BJ (cell line): Measurements from ENCODE around the gene POP4. TPM values are rescaled to one million over a fixed set of nuclear protein-coding genes. Genes with fewer than 3 reads are reported as not detected.

Experiments used
- CTCF ChIA-PET: fragments of 350-600 bp; formaldehyde crosslinking; extraction: SDS; loops from one replicate; lab custom pipeline; 2021; ENCODE audit warnings: antibody characterized with exemption, inconsistent platforms; lab: Yijun Ruan, JAX
- POLR2A ChIA-PET: fragments of 300-600 bp; sonication (Branson Sonifier 250); formaldehyde crosslinking; extraction: SDS; loops from one replicate; lab custom pipeline; 2021; ENCODE audit warnings: antibody characterized with exemption; lab: Charles Lee
- DNase-seq: peaks from one replicate; pipeline ENCODE4 v3.0.0-alpha.2; 2011; ENCODE audit warnings: low read depth
- H3K27me3 ChIP-seq: 2 replicates; pipeline ENCODE4 v1.6.0; 2011; ENCODE audit warnings: low read length; ENCODE audit not compliant: control insufficient read depth, insufficient read depth
- H3K36me3 ChIP-seq: 2 replicates; pipeline ENCODE4 v1.5.1; 2011; ENCODE audit warnings: low read length; ENCODE audit not compliant: control insufficient read depth, insufficient read depth
- H3K4me3 ChIP-seq: 2 replicates; pipeline ENCODE4 v1.5.1; 2011; ENCODE audit warnings: low read depth, mild to moderate bottlenecking, control low read depth, low read length
- polyA plus RNA-seq: library from polyadenylated mRNA; depleted of rRNA; stranded (reverse); fragments of >200 nt; gene quantifications from 2 replicates; pipeline ENCODE4 v1.2.3, GENCODE V29; 2011
- TF ChIP-seq, protein P1 (sequence below): IDR thresholded peaks from 2 replicates; pipeline ENCODE4 v1.5.1; 2011; ENCODE audit warnings: low read depth, mild to moderate bottlenecking, control low read depth, inconsistent platforms, low read length, moderate library complexity; ENCODE audit not compliant: insufficient read depth

POP4 gene
- polyA plus RNA-seq, 1 experiment: 55.3 TPM

DNA sequence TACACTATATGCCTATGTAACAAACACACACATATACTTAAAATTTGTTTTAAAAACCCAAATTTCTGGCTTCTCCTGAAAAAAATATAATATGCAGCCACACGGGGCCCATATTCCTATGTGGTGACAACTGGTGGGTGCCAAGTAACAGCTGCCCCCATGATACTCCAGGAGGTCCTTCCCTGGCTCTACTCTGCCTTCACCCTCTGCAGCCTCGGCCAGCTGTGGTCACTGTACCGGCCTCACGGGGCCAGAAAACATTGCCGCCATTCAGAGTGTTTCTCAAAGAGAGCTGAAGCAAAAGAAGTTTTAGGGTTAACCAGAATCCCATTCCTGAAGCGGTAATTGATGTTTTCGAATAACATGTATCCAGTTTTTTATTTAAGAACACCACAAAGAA is 32.6 kb upstream of the POP4 start:
- ChIA-PET CTCF (no interaction called here), POLR2A (no interaction called here)
- no peak for DNase-seq
- Histone ChIP-seq H3K4me3 (no peak overlapping the region), H3K36me3 (no peaks in the 10 kb centered on the region), H3K27me3 (peaks cover 9% of the 10 kb centered on the region)
- TF ChIP-seq, protein P1, sequence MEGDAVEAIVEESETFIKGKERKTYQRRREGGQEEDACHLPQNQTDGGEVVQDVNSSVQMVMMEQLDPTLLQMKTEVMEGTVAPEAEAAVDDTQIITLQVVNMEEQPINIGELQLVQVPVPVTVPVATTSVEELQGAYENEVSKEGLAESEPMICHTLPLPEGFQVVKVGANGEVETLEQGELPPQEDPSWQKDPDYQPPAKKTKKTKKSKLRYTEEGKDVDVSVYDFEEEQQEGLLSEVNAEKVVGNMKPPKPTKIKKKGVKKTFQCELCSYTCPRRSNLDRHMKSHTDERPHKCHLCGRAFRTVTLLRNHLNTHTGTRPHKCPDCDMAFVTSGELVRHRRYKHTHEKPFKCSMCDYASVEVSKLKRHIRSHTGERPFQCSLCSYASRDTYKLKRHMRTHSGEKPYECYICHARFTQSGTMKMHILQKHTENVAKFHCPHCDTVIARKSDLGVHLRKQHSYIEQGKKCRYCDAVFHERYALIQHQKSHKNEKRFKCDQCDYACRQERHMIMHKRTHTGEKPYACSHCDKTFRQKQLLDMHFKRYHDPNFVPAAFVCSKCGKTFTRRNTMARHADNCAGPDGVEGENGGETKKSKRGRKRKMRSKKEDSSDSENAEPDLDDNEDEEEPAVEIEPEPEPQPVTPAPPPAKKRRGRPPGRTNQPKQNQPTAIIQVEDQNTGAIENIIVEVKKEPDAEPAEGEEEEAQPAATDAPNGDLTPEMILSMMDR: no peak

GRCh38 chr19:29574510-29574909 is 31.6 kb upstream of the POP4 start:
- no peak overlapping the region for H3K4me3 ChIP-seq
- ChIA-PET POLR2A (no interaction called here), CTCF (interaction anchor here (2.0 kb wide), 1 partner anchor 142 kb away, joined by 5 read pairs; no protein-coding TSS in a partner anchor)
- no peaks in the 10 kb centered on the region for H3K36me3 ChIP-seq
- DNase-seq: no peak
- TF ChIP-seq, protein P1: no peak
- peaks cover 7% of the 10 kb centered on the region for H3K27me3 ChIP-seq

GRCh38 chr19:29576046-29576606 is 30.0 kb upstream of the POP4 start:
- DNase-seq: no peak
- CTCF ChIA-PET: interaction anchor here (1.3 to 2.0 kb wide), 2 partner anchors 140 to 195 kb away, joined by 3 to 5 read pairs; no protein-coding TSS in a partner anchor
- POLR2A ChIA-PET: no interaction called here

GRCh38 chr19:29576761-29577648 is 29.1 kb upstream of the POP4 start:
- TF ChIP-seq, protein P1: no peak
- DNase-seq: no peak
- ChIA-PET POLR2A (no interaction called here), CTCF (interaction anchor here (2.0 kb wide), 1 partner anchor 140 kb away, joined by 5 read pairs; no protein-coding TSS in a partner anchor)
- peaks cover 7% of the 10 kb centered on the region for H3K27me3 ChIP-seq
- H3K36me3 ChIP-seq: no peaks in the 10 kb centered on the region
- no peak overlapping the region for H3K4me3 ChIP-seq

More at GRCh38 chr19:29576046-29576606, 30.0 kb upstream of the POP4 start:
- no peaks in the 10 kb centered on the region for H3K36me3 ChIP-seq
- TF ChIP-seq, protein P1: no peak
- no peak overlapping the region for H3K4me3 ChIP-seq
- H3K27me3 ChIP-seq: peaks cover 7% of the 10 kb centered on the region

GRCh38 chr19:29577649-29577963 is 28.5 kb upstream of the POP4 start:
- Histone ChIP-seq H3K36me3 (no peaks in the 10 kb centered on the region), H3K27me3 (peaks cover 7% of the 10 kb centered on the region), H3K4me3 (no peak overlapping the region)
- ChIA-PET POLR2A (no interaction called here), CTCF (no interaction called here)
- no peak for DNase-seq
- TF ChIP-seq, protein P1: no peak
